Activated T-cell treated with anti-CD3 and anti-CD28 coated beads, Interleukin-2, amount 50 U/mL, for 4 hours (primary cell): ENCODE results near the gene GNPDA1. TPM values are rescaled to one million over a fixed set of nuclear protein-coding genes. Genes with fewer than 3 reads are reported as not detected.

Source experiments
- ATAC-seq, 2 donors: fragments of 200-7000 bp; cut with Tn5 transposase; one replicate each; pipeline ENCODE4 v1.10.0; 2021
- DNase-seq: peaks from one replicate; pipeline ENCODE4 v3.0.0-alpha.2; 2020
- H3K27me3 Mint-ChIP-seq: one replicate; pipeline ENCODE4 v1.8.0; 2021; ENCODE audit warnings: low read depth, mixed read lengths
- H3K36me3 Mint-ChIP-seq: one replicate; pipeline ENCODE4 v1.8.0; 2022; ENCODE audit warnings: mixed read lengths; ENCODE audit not compliant: insufficient read depth
- H3K4me1 Mint-ChIP-seq: one replicate; pipeline ENCODE4 v1.8.0; 2021; ENCODE audit warnings: low read depth, mixed read lengths
- H3K4me3 Mint-ChIP-seq: one replicate; pipeline ENCODE4 v1.8.0; 2021; ENCODE audit warnings: mild to moderate bottlenecking, moderate library complexity, mixed read lengths
- H3K9me3 Mint-ChIP-seq: one replicate; pipeline ENCODE4 v1.8.0; 2021; ENCODE audit warnings: mixed read lengths
- total RNA-seq, 3 donors: library from RNA; stranded (reverse); gene quantifications; one replicate each; pipeline ENCODE4 v1.2.1, GENCODE V29; 2021

The GNPDA1 gene
- total RNA-seq, 3 donors from 2014 or later: 147 to 196 (median 149) TPM

DNA sequence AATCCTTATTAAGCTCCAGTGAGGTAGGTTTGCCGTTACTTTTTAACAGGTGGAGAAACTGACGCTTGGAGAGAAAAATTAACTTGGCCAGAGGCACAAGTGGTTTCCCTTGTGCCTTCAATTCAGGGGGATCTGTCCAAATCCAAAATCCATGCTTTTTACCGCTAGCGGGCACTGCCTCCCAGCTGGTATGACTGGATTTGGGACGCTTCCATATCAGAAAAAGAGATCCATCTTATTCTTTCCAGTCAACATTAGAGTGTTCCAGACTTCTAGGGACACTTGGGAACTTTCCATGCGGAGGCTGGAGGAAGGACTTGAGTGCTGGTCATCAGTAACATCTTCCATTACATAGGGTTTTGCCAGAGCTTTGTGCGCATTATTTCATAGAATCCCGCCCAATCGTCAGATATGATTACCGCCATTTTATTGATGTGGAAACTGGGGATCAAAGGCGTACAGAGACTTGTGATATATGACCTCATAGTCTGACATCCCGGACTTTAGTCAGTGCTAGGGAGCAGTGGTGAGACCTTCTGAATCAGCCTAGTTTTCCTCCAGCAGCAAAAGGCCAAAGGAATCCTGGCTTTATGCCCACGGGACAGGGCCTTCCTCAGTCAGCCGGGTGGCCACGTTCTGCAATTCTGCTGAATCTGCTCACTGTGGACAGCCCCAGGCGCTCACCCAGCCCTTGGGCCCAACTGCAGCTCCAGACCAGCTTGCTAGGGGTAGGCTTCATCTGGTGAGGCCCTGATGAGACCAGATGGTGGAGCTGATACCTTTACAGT lies 1.1 kb upstream of the GNPDA1 start:
- ATAC-seq (no peak), DNase-seq (no peak)
- no peaks in the 10 kb centered on the region for H3K27me3 Mint-ChIP-seq
- peaks cover 8% of the 10 kb centered on the region for H3K36me3 Mint-ChIP-seq
- peak overlapping the region; percentile 86 for H3K4me3 Mint-ChIP-seq
- H3K9me3 Mint-ChIP-seq: no peaks in the 10 kb centered on the region
- H3K4me1 Mint-ChIP-seq: peaks cover 75% of the 10 kb centered on the region

DNA sequence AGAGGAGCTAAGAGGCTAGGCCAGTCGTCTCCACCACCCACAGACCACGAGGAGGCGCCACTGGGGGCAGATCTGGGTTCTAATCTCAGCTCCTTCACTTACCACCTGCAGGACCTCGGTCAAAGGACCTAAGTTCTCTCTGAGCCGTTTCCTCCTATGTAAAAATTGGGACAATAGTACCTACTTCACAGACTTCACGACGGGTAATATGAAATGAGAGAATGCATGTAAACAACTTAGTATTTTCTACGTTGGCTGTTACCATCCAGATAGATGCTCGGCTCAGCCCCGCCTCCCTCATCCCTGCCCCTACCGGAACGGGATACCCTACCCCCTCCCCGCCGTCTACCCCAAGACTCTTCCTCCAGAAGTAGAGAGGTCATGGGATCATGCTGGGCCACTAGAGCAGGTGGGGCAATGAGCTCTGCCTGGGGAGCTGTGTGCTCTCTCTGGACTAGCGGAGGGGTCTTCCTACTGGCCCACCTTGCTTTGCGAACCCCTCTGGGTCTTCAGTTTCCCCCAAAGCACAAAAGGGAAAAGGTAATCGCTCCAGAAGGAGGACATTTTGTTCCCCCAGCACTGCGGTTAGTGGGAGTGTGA lies 541 bp downstream of the GNPDA1 start:
- ATAC-seq: no peak
- Mint-ChIP-seq H3K4me1 (peaks cover 72% of the 10 kb centered on the region), H3K4me3 (peak overlapping the region; percentile 86), H3K36me3 (peaks cover 21% of the 10 kb centered on the region), H3K27me3 (no peaks in the 10 kb centered on the region), H3K9me3 (no peaks in the 10 kb centered on the region)
- DNase-seq: peak; percentile 64

DNA sequence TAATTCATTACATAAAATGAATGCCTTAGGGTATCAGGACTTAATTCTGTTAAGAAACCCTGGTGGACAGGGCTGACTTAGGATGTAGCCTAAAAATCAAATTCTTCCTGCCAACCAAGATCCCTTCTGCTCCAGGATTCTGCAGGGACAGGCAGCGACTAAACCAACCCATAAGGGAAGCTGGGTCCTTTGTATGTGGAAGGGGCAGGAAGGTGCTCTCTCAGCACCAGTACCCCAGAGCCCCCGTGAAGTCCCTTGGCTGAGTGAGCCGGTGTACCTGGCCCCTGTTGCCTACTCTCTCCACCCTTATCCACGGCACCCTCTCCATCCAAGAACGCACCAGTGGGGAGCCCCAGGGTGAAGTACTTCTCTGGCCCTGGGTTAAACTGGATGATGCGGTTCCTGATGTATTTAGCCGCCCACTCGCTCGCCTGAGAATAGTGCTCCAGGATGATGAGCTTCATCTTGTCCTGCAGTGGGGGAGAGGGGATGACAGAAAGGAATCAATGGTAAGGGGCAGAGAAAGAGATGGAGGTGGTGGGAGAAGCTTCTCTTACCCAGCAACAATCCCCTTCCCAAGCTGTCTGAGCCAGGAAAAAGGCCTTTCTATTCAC lies 1.1 kb downstream of the GNPDA1 start:
- ATAC-seq: no peak
- Mint-ChIP-seq H3K9me3 (no peaks in the 10 kb centered on the region), H3K4me1 (peaks cover 74% of the 10 kb centered on the region), H3K4me3 (peak overlapping the region; percentile 86), H3K27me3 (no peaks in the 10 kb centered on the region), H3K36me3 (peaks cover 25% of the 10 kb centered on the region)
- no peak for DNase-seq

DNA sequence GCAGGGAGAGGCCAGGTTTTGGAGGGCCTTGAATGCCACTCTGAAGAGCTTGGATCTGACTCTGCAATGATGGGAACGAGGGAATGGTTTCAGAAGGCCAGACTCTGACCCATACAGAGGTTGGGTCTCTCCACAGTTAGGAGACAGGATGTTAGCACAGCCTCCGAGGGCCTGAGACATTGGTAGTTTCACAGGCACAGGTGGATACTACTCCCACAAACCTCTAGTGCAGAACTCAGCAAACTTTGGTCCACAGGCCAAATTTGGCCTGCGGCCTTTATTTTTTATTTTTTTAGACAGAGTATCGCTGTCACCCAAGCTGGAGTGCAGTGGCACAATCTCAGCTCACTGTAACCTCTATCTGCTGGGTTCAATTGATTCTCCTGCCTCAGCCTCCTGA lies 2.9 kb downstream of the GNPDA1 start:
- H3K9me3 Mint-ChIP-seq: no peaks in the 10 kb centered on the region
- DNase-seq: no peak
- no peak overlapping the region for H3K4me3 Mint-ChIP-seq
- no peak for ATAC-seq
- H3K27me3 Mint-ChIP-seq: no peaks in the 10 kb centered on the region
- peaks cover 41% of the 10 kb centered on the region for H3K36me3 Mint-ChIP-seq
- H3K4me1 Mint-ChIP-seq: peaks cover 72% of the 10 kb centered on the region

DNA sequence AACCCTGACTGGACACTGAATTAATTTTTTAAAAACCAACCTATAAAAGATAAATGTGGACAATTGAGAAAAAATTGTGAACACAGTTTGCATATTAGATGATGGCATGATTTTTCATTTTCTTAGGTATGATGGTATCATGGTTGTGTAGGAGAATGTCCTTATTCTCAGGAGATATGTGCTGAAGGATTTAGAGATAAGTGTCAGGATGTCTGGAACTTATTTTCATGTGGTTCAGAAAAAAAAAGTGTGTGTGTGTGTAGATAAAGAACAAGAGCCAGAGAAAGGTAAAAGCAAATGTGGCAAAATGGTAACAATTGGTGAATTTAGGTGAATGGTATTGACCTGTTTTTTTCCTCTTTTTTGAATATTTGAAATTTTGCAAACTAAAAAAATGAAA lies 4.0 kb downstream of the GNPDA1 start:
- DNase-seq (no peak), ATAC-seq (no peak)
- Mint-ChIP-seq H3K27me3 (no peaks in the 10 kb centered on the region), H3K4me1 (peaks cover 65% of the 10 kb centered on the region), H3K36me3 (peaks cover 50% of the 10 kb centered on the region), H3K9me3 (no peaks in the 10 kb centered on the region), H3K4me3 (no peak overlapping the region)

DNA sequence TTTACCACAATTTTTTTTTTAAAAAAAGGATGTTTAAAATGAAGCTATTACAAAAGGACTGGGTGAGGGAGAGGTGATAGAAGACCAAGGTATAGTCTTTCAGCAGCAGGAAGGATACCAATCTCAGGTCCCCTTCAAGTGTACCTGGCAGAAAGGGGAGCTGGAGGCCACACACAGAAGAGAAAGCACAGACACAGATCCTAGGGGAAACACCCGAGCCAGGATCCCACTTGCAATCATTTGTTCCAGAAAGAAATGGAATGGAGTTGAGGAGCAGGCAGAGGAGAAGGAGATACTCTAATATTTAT lies 5.6 kb downstream of the GNPDA1 start:
- Mint-ChIP-seq H3K27me3 (no peaks in the 10 kb centered on the region), H3K4me3 (peak overlapping the region; percentile 67), H3K36me3 (peaks cover 59% of the 10 kb centered on the region), H3K4me1 (peaks cover 57% of the 10 kb centered on the region), H3K9me3 (no peaks in the 10 kb centered on the region)
- ATAC-seq (no peak), DNase-seq (no peak)

DNA sequence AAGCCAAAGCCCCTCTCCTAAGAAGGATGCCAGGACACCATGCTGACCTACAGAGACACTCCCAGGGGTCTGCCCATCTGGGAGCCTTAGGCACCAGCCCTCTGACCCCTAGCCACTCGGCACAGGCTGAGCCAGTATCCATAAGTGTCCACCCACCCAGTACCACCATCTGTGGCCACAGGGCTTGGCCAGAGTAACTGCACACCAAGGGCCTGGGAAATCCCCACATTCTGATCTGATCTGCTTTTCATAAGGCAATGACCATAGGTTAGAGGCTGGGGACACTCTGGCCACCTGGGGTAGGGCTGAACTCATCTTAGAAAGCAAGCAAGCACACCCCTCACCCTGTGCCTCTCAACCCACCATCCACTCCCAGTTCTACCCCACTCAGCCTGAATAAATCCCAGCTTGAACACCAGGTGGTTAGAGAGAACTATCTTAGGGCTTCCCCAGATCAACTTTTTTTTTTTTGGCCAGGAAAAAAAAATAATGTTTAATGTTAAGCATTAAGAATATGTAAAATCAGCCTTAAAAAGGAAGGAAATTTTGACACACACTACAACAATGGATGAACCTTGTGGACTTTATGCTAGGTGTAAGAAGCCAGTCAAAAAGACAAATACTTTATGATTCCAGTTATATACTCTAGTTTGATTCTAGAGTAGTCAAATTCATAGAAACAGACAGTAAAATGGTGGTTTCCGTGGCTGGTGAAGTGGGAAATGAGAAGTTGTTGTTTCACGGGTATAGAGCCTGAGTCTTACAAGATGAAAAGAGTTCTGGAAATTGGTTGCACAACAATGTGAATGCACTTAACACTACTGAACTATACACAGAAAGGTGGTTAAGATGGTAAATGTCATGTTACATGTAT lies 6.2 kb downstream of the GNPDA1 start:
- H3K27me3 Mint-ChIP-seq: no peaks in the 10 kb centered on the region
- no peaks in the 10 kb centered on the region for H3K9me3 Mint-ChIP-seq
- H3K36me3 Mint-ChIP-seq: peaks cover 64% of the 10 kb centered on the region
- DNase-seq: no peak
- peaks cover 51% of the 10 kb centered on the region for H3K4me1 Mint-ChIP-seq
- ATAC-seq: peak; percentile 90 to 92
- peak overlapping the region; percentile 67 for H3K4me3 Mint-ChIP-seq

DNA sequence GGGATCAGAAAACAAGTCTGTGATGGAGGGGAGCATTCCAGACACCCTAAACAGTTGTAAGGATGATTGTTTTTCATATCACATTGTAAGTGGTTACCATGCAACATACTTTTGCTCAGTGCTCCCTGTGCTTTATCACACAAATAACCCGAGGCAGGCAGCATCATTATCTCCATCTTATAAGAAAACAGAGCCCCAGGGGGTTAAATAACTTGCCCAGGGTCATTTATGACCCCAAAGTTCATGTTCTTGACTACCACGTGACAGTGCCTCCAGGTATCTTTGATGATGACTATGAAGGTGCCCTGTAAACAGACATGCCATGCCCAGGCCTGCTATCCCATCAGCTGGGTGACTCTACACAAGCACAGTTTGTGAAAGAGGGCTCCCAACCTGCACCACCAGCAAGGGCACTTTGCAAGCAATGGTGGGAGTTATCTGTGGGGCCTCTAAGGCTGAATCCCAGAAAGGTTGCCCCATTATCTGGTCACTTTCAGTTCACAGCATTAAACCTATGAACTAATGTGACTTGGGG lies 9.5 kb downstream of the GNPDA1 start:
- no peak overlapping the region for H3K4me3 Mint-ChIP-seq
- H3K9me3 Mint-ChIP-seq: no peaks in the 10 kb centered on the region
- peaks cover 40% of the 10 kb centered on the region for H3K4me1 Mint-ChIP-seq
- peaks cover 60% of the 10 kb centered on the region for H3K36me3 Mint-ChIP-seq
- no peaks in the 10 kb centered on the region for H3K27me3 Mint-ChIP-seq
- DNase-seq: no peak
- ATAC-seq: no peak

DNA sequence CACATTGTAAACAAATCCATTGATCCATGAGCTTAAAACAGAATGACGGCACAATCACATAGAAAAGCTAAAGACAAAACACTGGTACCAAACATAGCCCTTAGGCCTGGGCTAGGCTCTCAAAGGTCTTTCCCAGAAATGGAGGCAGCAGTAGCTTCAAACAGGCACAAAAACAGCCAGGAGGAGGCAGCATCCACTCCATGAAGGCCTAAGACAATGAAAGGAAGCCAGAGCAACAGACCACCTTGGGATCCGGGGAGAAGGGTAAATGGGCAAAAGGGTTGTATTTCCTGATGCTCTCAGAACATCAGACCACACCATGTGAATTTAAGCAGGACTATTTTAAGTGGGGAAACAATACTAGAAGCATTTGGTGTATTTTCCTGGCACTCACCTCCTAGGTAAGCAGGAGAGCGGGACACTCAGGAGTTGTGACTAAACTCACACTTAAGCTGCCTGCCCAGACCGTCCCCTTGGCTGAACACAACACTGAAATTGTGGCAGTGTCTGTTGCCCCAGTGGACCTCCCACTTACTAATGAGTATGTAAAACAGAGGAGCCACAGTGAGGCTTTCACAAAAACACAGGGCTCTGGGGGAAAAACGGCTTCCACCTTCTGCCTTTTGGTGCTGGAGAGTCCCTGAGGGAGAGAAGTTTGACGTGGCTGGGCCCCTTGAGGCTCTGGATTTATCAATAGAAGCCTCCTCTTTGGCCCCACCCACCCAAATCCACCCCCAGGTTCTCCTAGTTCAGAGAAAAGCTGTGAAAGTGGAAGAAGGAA lies 11.9 kb downstream of the GNPDA1 start:
- ATAC-seq: peak; percentile 35 to 40
- H3K9me3 Mint-ChIP-seq: no peaks in the 10 kb centered on the region
- DNase-seq: no peak
- H3K27me3 Mint-ChIP-seq: no peaks in the 10 kb centered on the region
- H3K4me3 Mint-ChIP-seq: no peak overlapping the region
- peaks cover 45% of the 10 kb centered on the region for H3K36me3 Mint-ChIP-seq
- peaks cover 16% of the 10 kb centered on the region for H3K4me1 Mint-ChIP-seq

DNA sequence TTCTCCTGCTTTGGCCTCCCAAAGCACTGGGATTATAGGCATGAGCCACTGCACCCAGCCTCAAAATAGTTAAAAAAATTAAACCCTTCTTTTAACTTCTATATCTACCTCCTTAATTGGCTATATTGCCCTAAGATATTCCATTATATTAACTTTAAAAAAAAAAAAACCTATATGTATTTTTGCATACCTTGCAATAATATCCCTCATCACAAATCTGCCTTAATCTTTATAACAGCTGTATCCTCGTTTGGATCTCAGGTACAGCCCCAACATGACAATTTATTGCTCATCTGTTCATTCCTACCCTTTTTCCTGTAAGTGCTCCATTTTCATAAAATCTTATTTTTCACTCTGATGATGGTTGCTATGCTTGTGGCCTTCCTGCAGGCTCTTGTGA lies 12.7 kb downstream of the GNPDA1 start:
- no peak for ATAC-seq
- H3K36me3 Mint-ChIP-seq: peaks cover 42% of the 10 kb centered on the region

DNA sequence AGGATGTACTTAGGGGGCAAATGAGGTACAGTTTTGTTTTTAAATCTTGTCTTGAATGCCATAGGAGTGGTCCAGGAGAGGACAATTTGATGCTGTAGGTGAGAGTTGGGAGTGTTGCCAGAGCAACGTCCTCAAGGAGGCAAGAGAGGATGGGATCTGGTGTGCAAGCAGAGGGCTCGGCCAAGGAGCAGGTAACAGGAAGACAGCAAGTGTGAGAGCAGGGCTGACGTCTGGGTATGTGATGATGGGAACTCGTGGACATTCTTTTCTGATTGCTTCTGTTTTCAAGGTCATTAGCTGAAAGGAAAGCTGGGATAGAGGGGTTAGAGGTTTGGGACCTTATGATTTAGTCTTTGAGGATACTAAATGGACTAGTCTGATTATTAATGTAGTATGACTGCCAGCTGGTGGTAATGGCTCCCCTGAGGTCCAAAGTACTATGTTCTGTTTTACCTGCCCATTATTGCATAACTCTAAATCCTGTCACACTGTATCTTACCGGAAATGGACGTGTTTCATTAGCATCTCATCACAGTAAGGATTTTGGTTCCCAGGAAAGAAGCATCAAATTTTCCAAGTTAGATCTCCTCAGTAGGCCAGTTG lies 15.4 kb downstream of the GNPDA1 start:
- ATAC-seq (no peak), DNase-seq (no peak)
- Mint-ChIP-seq H3K27me3 (no peaks in the 10 kb centered on the region), H3K4me1 (peaks cover 7% of the 10 kb centered on the region), H3K36me3 (peaks cover 35% of the 10 kb centered on the region), H3K4me3 (no peak overlapping the region), H3K9me3 (no peaks in the 10 kb centered on the region)

More for the DNA sequence above, 12.7 kb downstream of the GNPDA1 start:
- DNase-seq: no peak
- Mint-ChIP-seq H3K4me1 (peaks cover 9% of the 10 kb centered on the region), H3K4me3 (no peak overlapping the region), H3K27me3 (no peaks in the 10 kb centered on the region), H3K9me3 (no peaks in the 10 kb centered on the region)

DNA sequence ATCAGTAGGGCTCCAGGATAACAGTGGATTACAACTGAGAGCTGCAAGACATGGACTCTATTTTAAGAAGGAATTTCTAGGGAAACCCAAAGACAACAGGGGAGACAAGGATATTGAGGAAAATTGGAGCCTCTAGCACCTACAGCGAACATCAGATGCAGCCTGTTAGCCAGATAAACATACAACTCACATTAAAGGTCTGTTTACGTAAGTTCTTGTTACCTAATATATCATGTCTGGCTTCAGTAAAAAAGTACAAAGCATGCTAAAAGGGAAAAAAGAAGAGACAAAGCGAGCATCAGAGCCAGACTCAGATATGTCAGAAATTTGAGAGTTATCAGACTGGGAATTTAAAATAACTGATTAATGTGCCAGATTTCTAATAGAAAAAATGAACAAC lies 17.2 kb downstream of the GNPDA1 start:
- no peaks in the 10 kb centered on the region for H3K27me3 Mint-ChIP-seq
- no peak overlapping the region for H3K4me3 Mint-ChIP-seq
- no peak for DNase-seq
- H3K4me1 Mint-ChIP-seq: peaks cover 8% of the 10 kb centered on the region
- H3K36me3 Mint-ChIP-seq: peaks cover 27% of the 10 kb centered on the region
- no peaks in the 10 kb centered on the region for H3K9me3 Mint-ChIP-seq
- no peak for ATAC-seq

DNA sequence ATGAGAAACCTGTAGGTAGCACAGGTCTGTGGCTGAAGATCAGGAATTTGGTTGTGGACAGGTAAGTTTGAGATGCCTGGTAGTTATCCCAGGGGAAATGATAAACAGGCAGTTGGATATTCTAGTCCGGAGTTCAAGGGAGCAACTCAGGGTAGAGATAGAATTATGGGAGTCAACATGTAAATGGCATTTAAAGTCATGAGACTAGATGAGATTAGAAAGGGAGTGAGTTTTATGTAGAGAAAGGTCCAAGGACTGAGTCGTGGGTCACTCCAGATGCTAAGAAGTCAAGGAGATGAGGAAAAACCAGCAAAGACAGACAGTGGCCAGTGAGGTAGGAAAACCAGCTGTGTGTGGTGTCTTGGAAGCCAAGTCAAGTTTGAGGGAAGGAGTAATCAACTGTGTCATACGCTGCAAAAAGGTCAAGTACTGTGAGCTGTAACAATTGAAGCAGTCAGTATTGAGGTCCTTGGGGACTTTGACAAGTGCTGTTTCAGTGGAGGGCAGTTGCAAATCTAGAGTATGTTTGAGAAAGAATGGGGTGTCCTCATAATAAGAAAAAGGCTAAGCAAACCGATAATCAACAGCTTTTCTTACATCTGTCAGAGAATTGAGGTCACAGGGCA lies 18.2 kb downstream of the GNPDA1 start:
- ATAC-seq (no peak), DNase-seq (no peak)
- Mint-ChIP-seq H3K36me3 (peaks cover 22% of the 10 kb centered on the region), H3K4me1 (peaks cover 7% of the 10 kb centered on the region), H3K27me3 (no peaks in the 10 kb centered on the region), H3K9me3 (no peaks in the 10 kb centered on the region), H3K4me3 (no peak overlapping the region)
